AG09319 (cell line): ENCODE results near the gene UVRAG.

Experiments used
- DNase-seq: peaks from one replicate; pipeline ENCODE4 v3.0.0-alpha.2; 2010; ENCODE audit warnings: low read depth; ENCODE audit errors: extremely low read depth
- TF ChIP-seq, protein P1 (sequence below): IDR thresholded peaks from 2 replicates; pipeline ENCODE4 v1.5.1; 2011; ENCODE audit warnings: low read depth, mild to moderate bottlenecking, inconsistent platforms, low read length, moderate library complexity

Gene UVRAG

GRCh38 chr11:76148231-76148630 is 333.2 kb downstream of the UVRAG start:
- DNase-seq, result no peak
- TF ChIP-seq, protein P1, sequence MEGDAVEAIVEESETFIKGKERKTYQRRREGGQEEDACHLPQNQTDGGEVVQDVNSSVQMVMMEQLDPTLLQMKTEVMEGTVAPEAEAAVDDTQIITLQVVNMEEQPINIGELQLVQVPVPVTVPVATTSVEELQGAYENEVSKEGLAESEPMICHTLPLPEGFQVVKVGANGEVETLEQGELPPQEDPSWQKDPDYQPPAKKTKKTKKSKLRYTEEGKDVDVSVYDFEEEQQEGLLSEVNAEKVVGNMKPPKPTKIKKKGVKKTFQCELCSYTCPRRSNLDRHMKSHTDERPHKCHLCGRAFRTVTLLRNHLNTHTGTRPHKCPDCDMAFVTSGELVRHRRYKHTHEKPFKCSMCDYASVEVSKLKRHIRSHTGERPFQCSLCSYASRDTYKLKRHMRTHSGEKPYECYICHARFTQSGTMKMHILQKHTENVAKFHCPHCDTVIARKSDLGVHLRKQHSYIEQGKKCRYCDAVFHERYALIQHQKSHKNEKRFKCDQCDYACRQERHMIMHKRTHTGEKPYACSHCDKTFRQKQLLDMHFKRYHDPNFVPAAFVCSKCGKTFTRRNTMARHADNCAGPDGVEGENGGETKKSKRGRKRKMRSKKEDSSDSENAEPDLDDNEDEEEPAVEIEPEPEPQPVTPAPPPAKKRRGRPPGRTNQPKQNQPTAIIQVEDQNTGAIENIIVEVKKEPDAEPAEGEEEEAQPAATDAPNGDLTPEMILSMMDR, result no peak

DNA sequence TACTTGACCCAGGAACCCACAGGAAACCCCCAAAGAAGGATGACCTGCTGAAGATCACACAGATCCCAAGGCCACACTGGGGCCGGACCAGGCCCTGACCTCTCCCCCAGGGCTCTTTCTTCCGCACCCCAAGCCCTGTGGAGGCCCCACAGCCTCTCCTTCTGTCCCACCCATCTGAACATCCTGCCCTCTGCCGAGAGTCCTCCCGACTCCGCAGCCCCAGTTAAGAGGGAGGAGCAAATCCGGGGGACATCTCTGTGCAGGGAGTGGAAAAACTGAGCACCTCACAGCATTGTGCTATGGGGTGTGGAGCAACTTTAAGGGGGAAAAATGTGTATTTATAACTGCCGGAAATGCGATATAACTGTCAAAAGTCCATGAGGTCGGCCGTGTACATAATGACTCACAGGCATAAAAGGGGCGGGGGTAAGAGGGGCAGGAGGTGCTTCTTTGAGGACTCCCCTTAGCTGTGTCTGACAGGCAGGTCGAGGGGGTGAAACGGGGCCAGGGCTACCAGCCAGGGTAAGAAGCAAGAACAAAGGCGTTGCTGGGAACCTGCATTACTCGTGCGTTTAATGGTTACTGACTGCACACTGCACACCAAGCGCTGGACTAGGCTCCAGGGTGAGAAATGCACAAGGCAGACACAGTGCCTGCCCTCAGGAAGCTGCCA is 334.1 kb downstream of the UVRAG start:
- TF ChIP-seq, protein P1, result no peak
- DNase-seq, result no peak

DNA sequence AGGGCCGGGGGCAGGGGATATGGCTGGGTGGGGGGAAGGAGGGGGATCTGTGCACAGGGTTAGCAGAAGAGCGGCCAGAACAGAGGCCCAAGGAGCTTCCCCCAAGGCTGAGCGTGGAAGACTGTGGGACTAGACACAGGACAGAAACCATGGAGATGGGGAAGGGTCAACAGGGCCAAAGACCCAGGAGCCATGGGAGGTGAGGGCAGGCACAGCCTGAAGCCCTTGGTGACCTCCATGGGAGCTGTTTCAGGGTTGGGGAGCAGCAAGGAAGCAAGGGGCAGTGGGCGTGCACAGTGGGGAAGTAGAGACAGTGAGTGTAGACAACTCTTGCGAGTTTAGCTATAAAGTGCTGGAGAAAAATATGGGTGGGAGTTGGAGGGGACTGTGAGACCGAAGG is 334.7 kb downstream of the UVRAG start:
- no peak for DNase-seq
- TF ChIP-seq, protein P1, result no peak

DNA sequence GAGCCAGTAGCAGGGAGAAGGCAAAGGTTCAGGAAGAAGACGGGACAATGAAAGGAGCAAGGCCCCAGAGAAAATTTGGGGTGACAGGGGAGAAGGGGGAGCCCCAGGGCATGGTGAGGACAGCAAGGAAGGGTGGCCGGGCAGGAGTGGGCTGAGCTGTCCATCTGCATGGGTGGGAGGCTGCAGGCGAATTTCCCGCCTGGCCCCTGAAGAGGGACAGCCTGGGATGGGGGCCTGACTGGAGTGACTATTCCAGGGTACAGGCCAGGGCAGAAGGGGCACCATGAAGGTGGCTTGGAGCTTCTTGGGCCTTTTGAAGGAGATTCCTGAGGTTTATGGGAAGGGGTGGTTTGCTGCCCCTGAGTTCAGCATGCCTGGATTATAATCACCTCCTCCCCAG is 335.1 kb downstream of the UVRAG start:
- DNase-seq, result no peak
- TF ChIP-seq, protein P1, result no peak

- TF ChIP-seq, protein P1, result no peak
- DNase-seq, result no peak
Observed at GRCh38 chr11:76151556-76152085, 336.6 kb downstream of the UVRAG start.

GRCh38 chr11:76152086-76152681 is 337.2 kb downstream of the UVRAG start:
- TF ChIP-seq, protein P1, result peak; percentile 89
- DNase-seq, result no peak

GRCh38 chr11:76152741-76153570 is 337.9 kb downstream of the UVRAG start:
- DNase-seq, result no peak
- TF ChIP-seq, protein P1, result no peak
